HS-27A (cell line): Measurements from ENCODE around the gene TNNT2.

Experiments used
- DNase-seq: peaks from one replicate; pipeline ENCODE4 v3.0.0-alpha.2; 2012; ENCODE audit warnings: low read depth, missing footprints

Gene TNNT2

DNA sequence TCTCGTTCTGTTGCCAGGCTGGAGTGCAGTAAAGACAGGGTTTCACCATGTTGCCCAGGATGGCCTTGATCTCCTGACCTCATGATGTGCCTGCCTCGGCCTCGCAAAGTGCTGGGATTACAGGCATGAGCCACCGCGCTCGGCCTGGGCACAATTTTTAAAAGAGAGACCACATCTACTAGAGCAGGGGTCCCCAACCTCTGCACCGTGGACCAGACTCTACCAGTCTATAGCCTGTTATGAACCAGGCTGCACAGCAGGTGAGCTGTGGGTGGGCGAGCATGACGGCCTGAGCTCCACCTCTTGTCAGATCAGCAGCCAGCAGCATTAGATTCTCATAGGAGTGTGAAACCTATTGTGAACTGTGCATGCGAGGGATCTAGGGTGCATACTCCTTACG lies 20.8 kb downstream of the TNNT2 start:
- no peak for DNase-seq

- DNase-seq, result no peak
Observed at GRCh38 chr1:201356236-201356635, 21.2 kb downstream of the TNNT2 start.

DNA sequence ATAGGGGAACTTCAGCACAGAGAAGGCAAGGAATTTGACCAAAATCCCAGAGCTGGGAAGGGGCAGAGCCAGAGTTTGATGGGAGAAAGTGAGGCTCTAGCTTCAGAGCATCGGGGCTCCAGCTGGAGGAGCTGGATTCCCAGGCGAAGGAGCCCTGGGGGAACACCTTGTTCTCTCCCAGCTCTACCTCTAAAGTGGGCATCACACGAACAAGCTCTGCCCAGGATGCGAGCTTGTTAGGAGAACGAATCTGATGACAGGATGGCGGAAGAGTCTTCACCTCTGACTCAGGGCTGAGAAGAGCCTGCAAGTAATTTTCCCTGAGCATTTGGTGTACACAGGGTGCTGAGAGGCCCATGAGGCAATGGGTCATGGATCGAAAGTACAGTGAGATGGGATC lies 22.0 kb downstream of the TNNT2 start:
- no peak for DNase-seq

DNA sequence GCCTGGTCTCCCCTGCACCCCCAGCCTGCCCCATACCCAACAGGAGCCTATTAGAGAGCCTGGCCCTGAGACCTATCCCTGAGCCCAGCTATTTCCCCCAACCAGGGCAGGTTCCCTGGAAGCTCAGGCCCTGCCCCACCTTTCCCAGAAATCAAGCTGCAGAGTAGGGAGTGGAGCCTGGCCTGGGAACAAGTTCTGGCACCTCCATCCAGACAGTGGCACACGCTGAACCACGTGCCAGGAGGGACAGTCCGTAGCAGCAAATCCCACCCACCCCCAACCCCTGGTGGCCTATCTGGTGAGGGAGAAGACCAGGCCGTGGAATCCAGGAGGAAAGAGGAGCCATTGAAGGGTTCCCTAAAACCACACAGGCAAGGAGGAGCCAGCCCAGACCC lies 22.6 kb downstream of the TNNT2 start:
- no peak for DNase-seq

DNA sequence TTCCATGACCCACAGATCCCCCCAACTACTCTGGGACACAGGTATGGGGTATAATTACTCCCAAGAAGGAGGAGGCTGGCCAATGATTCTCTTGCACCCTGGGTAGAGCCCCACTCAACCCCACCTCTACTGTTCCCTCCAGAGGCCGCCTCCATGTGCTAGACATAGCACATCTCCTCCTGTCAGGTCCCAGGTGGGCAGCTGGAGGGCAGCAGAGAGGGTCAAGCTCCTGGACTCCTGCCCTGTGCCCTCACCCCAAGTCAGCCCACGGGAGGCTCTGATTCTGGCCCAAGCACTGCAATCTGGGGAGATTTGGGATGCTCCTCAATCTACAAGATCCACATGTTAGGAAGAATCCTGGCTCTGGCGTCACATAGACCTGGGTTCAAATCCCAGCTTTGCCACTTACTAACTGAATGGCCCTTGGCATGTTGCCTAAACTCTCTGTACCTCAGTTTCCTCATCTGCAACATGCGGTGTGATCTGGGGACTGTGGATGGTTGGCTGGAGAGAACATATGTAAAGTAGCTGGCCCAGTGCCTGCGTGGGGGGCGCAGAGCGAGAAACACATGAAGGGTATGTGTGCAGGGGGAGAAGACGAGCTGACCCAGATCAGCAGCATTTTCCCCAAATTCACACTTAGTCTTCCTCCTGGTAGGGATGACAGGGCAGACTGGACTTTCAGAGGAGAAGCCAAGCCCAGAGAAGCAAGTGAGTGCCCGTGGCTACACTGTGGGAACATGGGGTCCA lies 23.2 kb downstream of the TNNT2 start:
- no peak for DNase-seq

- DNase-seq, result no peak
Observed at GRCh38 chr1:201353186-201353940, 24.1 kb downstream of the TNNT2 start.

DNA sequence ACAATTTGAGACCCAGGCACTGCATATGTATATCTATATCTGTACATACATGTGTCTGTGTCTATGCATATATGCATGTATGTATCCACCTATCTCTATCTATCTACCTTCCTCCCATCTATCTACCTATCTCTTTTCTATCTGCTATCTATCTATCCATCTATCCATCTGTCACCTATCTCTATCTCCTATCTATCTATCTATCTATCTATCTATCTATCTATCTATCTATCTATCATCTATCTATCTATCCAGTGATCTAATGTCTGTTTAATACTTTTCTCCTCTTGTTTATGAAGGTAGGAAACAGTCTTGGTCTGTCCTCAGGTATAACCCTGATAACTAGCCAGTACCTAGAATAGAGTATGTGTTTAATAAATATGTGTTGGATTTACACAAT lies 25.9 kb downstream of the TNNT2 start:
- DNase-seq, result no peak

DNA sequence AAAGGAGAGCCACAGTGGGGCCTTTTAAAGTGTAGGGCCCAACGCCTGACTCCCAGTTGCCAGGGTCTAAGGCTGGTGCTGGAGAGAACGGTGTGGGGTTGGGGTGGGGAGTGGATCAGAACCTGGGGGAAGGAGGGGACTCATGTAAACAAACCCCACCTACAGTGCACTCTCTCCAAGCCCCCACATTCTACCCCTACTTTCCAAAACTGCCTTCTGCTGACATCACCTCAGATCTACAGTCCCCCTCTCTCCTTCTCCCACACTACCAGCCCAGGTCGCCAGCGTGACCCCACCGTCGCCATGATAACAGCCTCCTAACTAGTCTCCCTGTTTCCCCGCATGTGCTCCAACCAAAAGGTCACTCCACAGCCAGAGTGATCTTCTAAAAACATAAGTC lies 26.6 kb downstream of the TNNT2 start:
- DNase-seq, result no peak

DNA sequence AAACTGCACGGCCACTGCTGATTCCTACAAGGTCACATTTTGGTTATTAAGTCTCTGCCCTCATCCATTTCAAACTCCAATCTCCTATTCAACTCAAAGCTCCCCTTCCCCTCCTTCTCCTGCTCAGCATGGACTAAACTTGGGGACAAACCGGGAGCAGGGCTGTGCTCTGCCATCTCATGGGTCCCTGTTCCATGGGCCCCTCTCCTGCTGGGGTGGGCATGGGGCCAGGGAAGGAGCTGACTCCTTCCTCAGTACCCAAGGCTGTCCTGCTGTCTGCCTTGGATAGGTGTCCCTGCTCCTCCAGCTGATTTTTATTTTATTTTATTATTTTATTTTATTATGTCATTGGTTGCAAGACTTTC lies 27.1 kb downstream of the TNNT2 start:
- DNase-seq, result no peak

DNA sequence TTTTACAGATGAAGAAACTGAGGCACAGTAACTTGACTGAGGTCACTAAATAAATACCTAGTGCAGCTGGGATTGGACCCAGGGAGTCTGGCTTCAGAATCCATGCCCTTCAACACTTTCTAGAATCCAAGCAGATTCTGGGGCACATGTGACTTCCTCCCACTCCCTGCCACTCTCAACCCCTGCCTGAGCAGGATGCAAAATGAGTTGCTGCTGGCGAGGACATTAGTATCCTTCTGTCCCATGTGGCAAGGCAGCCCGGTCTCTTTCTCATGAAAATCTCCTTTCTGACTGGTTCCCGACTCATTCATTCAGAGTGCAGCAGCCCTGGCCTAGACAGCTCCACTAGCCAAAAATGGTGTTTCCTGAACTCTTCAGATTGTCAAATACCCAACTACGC lies 28.4 kb downstream of the TNNT2 start:
- no peak for DNase-seq

DNA sequence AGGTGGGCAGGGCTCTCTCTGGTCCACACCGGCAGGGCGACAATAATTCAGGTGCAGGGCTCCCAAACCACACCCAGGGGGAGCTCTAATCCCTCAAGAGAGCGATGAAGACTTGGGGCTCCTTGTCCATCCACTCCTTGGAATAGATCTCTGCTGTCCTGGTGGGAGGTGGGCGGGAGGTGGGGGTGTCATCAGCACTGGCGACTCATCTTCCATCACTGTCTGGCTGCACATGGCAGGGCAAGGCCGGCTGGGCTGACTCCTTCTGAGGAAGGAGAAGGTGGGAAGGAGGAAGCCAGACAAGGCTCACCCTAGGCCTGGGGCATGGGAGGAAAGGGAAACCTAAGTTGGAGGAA lies 29.3 kb downstream of the TNNT2 start:
- peak; percentile 30 for DNase-seq

DNA sequence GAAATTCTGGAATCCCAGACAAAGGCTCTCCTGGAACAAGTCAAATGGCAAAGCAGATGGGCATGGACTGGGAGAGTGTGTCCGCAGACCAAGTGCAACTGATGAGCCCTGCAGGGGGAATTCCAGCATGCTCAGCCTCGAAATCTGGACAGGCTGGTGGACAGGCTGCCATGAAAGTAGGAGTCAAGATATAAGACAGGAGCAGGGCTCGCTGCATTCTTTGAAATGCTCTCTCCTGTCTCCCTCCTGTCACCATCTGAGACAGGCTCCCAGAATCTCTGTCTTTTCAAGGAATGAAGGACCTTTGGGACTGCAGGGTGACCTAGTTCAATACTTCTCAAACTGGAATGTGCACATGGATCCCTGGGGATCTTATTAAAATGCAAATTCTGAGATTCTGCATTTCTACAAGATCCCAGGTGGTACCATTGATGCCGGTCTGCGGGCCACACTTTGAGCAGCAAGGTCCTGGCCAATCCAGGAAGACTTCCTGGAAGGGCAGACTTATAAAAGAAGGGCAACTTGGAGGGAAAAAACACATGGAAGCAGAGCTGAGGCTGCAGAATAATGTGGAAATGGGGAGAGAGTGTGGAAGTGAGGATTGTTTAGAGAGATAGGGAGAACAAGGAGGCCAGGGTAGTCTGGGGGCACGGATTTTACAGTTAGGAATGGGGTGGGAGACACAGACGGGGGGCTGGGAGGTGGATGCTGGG lies 29.8 kb downstream of the TNNT2 start:
- DNase-seq, result no peak

- no peak for DNase-seq
Observed at GRCh38 chr1:201346987-201347386, 30.5 kb downstream of the TNNT2 start.

- peak; percentile 30 for DNase-seq
Observed at GRCh38 chr1:201346337-201346939, 31.0 kb downstream of the TNNT2 start.

GRCh38 chr1:201345081-201345355 lies 32.5 kb downstream of the TNNT2 start:
- no peak for DNase-seq

- DNase-seq, result no peak
Observed at GRCh38 chr1:201344206-201345080, 33.0 kb downstream of the TNNT2 start.

GRCh38 chr1:201341377-201341776 lies 36.1 kb downstream of the TNNT2 start:
- DNase-seq, result no peak

DNA sequence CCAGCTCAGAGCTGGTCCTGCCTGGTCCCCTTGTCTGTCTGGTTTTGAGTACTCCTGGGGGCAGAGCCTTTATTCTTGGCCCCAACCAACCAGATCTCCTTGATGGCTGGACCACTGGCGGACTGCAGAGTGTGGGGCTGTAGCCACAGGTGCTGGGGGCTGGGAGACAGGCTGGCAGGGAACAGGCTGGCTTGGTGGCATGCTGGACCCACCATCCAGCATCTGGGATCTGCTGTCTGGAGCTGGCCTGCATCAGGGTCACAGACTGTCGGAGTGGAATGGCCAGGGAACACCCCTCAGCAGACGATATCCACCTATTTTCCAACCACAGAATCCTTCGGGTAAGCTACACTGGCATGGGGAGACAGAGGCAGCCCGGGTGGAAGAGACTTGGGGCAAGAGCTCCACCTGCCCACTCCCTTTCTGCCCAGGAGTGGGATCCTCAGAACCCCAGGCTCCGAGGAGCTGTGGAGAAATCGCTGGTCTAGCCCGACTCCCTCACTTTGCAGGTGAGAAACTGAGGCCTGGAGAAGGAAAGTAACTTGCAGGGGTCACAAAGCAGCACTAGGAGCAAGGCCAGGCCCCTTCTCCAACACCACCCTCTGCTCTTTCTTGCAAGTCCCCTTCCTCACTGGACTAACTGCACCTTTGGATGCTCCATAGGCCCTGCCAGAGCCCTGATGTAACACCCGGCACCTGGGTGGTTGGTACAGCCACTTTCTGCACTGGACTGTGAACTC lies 40.6 kb downstream of the TNNT2 start:
- DNase-seq, result no peak

- no peak for DNase-seq
Observed at GRCh38 chr1:201335901-201336300, 41.6 kb downstream of the TNNT2 start.

DNA sequence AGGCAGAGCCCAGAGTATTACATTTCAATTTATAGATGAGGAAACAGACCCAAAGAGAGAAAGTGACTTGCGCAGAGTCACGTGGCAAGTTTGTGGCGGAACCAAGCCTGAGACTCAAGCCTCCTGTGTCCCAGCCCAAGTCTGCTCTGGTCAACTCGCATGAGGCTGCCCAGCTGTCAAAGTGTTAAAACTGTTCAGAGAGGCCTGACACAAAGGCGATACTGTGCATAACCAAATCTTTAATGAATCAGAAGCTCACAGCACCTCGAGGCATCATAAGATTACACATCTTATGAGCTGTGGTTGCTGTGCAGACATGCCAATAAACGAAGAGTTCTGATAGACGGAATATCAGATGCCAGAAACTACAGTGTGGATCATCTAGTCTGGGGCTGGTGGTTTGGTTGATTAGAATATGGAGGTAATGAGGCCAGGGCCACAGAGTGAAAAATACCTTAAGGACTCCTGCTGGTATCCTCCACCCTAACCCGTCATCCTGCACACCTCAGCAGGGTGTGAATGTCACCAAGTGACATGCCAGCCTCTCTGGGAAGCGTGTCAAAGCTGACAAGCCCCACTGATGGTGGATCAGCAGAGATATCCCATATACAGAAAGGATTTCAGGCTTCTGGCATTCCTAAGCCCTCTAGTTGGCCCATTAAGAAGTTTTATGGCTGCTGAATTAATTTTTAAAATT lies 42.2 kb downstream of the TNNT2 start:
- DNase-seq, result no peak
